HFF-Myc (cell line): Measurements from ENCODE around the gene MYOM3.
A peak's percentile ranks its signal among the peaks of the same experiment; 100 is the strongest.

ENCODE experiments used
- DNase-seq: peaks from one replicate; pipeline ENCODE4 v3.0.0-alpha.2; 2011; ENCODE audit warnings: low read depth; ENCODE audit errors: extremely low read depth
- H3K4me3 ChIP-seq: replicated peaks from 2 replicates; pipeline ENCODE4 v1.5.1; 2011; ENCODE audit warnings: low read depth, mild to moderate bottlenecking, control low read depth, low read length
- CTCF ChIP-seq: IDR thresholded peaks from 2 replicates; pipeline ENCODE4 v1.5.1; 2012; ENCODE audit warnings: mild to moderate bottlenecking, low read depth, low read length, control low read depth; ENCODE audit errors: missing control alignments

Gene MYOM3

GRCh38 chr1:24027838-24028468, 84.0 kb downstream of the MYOM3 start:
- peak; percentile 42 for DNase-seq
- no peak overlapping the region for H3K4me3 ChIP-seq
- peak; percentile 35 for TF ChIP-seq CTCF

GRCh38 chr1:24022581-24023361, 89.2 kb downstream of the MYOM3 start:
- DNase-seq: peak; percentile 62
- TF ChIP-seq CTCF: no peak
- H3K4me3 ChIP-seq: no peak overlapping the region

- H3K4me3 ChIP-seq: no peak overlapping the region
- no peak for DNase-seq
- no peak for TF ChIP-seq CTCF
Measured at GRCh38 chr1:24021403-24022266, 90.3 kb downstream of the MYOM3 start.

- no peak for TF ChIP-seq CTCF
- no peak for DNase-seq
- H3K4me3 ChIP-seq: no peak overlapping the region
Measured at GRCh38 chr1:24020470-24020869, 91.5 kb downstream of the MYOM3 start.

GRCh38 chr1:24020025-24020424, 91.9 kb downstream of the MYOM3 start:
- H3K4me3 ChIP-seq: no peak overlapping the region
- DNase-seq: no peak
- TF ChIP-seq CTCF: no peak

- TF ChIP-seq CTCF: no peak
- peak; percentile 98 for DNase-seq
- no peak overlapping the region for H3K4me3 ChIP-seq
Measured at GRCh38 chr1:24018611-24019580, 93.0 kb downstream of the MYOM3 start.
